Glutamatergic neuron (in vitro differentiated cells): Measurements from ENCODE around the gene NHLRC4. TPM values are rescaled to one million over a fixed set of nuclear protein-coding genes. Genes with fewer than 3 reads are reported as not detected.
A peak's percentile ranks its signal among the peaks of the same experiment; 100 is the strongest.
"Not testable (repeated sequence)": the region's sequence is repeated elsewhere in the genome, so short reads cannot be mapped to it uniquely, and the experiment has no call there.

Experiments used
- DNase-seq: peaks from one replicate; pipeline ENCODE4 v3.0.0; 2022
- H3K27ac Mint-ChIP-seq: one replicate; pipeline ENCODE4 v1.8.0; 2020; ENCODE audit warnings: mild to moderate bottlenecking, mixed read lengths, inconsistent platforms; ENCODE audit not compliant: unreplicated experiment
- H3K27me3 Mint-ChIP-seq: one replicate; pipeline ENCODE4 v1.8.0; 2020; ENCODE audit warnings: mild to moderate bottlenecking, moderate library complexity, mixed read lengths, inconsistent platforms; ENCODE audit not compliant: unreplicated experiment
- H3K36me3 Mint-ChIP-seq: one replicate; pipeline ENCODE4 v1.8.0; 2020; ENCODE audit warnings: mild to moderate bottlenecking, mixed read lengths, inconsistent platforms; ENCODE audit not compliant: unreplicated experiment
- H3K4me1 Mint-ChIP-seq: one replicate; pipeline ENCODE4 v1.8.0; 2020; ENCODE audit warnings: mild to moderate bottlenecking, low read depth, mixed read lengths, inconsistent platforms; ENCODE audit not compliant: unreplicated experiment
- H3K4me3 Mint-ChIP-seq: one replicate; pipeline ENCODE4 v1.8.0; 2020; ENCODE audit warnings: mild to moderate bottlenecking, mixed read lengths, inconsistent platforms; ENCODE audit not compliant: unreplicated experiment
- H3K9me3 Mint-ChIP-seq: one replicate; pipeline ENCODE4 v1.8.0; 2020; ENCODE audit warnings: mild to moderate bottlenecking, moderate library complexity, mixed read lengths, inconsistent platforms; ENCODE audit not compliant: unreplicated experiment
- total RNA-seq: library from RNA; stranded (reverse); fragmentation: NEBNext Ultra II Directional; extraction: Animal tissue kit (Norgen Biotek cat#: 25700); gene quantifications from one replicate; pipeline ENCODE4 v1.2.1, GENCODE V29; 2021; ENCODE audit not compliant: unreplicated experiment
- TF ChIP-seq, protein P1 (sequence below): fragments of 200-600 bp; sonication (generic); IDR thresholded peaks from one replicate; pipeline ENCODE4 v1.5.0; 2021; ENCODE audit not compliant: partially characterized antibody, unreplicated experiment

The NHLRC4 gene
- total RNA-seq, 1 donor from 2014 or later, result 3.4 TPM

DNA sequence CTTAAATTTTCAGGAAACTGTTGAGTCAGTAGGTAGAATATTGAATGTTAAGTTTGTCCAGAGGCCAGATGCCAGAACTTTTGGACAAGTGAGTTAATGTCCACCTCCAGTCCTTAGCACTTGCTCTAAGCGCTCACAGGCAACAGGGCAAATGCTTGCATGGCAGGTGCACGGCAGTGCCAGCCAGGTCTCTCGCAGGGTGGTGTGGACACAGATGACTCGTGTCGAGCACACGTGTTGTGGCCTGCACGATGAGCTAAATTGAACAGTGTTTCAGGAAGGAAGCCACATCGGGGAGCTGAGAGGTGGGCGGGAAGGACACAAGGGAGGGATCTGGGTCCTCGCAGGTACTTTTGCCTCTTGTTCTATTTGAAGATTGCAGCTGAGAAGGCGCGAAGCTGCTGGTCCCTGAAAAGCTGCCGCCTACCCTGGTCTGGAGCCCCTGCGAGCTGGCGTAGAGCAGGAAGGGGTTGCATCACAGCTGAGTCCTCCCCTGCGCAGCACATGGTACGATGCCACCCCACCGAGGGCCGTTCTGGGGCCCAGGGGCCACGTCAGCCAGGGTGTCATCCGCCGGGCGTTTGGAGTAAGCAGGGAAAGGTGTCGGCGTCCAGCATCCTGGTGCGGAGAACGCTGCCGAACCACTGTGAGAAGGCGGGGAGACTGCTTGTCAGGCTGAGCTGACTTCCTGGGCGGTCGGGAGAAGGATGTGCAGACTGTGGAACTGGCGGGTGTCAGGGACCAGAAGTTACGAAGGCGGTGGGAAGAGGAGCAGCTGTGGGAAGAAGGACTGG is 29.3 kb downstream of the NHLRC4 start:
- H3K27me3 Mint-ChIP-seq, result peaks cover 7% of the 10 kb centered on the region
- TF ChIP-seq, protein P1, sequence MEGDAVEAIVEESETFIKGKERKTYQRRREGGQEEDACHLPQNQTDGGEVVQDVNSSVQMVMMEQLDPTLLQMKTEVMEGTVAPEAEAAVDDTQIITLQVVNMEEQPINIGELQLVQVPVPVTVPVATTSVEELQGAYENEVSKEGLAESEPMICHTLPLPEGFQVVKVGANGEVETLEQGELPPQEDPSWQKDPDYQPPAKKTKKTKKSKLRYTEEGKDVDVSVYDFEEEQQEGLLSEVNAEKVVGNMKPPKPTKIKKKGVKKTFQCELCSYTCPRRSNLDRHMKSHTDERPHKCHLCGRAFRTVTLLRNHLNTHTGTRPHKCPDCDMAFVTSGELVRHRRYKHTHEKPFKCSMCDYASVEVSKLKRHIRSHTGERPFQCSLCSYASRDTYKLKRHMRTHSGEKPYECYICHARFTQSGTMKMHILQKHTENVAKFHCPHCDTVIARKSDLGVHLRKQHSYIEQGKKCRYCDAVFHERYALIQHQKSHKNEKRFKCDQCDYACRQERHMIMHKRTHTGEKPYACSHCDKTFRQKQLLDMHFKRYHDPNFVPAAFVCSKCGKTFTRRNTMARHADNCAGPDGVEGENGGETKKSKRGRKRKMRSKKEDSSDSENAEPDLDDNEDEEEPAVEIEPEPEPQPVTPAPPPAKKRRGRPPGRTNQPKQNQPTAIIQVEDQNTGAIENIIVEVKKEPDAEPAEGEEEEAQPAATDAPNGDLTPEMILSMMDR, result no peak
- peaks cover 31% of the 10 kb centered on the region for H3K4me1 Mint-ChIP-seq
- H3K4me3 Mint-ChIP-seq, result no peak overlapping the region
- H3K36me3 Mint-ChIP-seq, result peaks cover 1% of the 10 kb centered on the region
- no peak for DNase-seq
- peaks cover 11% of the 10 kb centered on the region for H3K9me3 Mint-ChIP-seq
- H3K27ac Mint-ChIP-seq, result no peak overlapping the region

DNA sequence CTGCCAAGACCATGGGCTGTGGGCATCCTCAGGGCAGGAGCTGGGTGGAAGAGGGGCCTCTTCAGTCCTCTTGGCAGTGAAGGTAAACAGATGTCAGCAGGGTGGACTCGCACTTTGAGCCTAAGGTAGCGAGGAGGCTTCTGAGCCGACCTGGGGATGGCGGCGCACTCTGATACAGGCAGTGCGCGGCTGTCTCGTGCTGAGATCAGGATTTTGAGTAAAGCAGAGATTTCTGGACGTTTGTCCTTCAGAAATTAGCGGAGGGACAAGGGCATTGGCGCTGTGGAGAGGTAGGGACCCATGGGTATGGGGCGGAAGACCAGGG is 29.9 kb downstream of the NHLRC4 start:
- peaks cover 30% of the 10 kb centered on the region for H3K4me1 Mint-ChIP-seq
- H3K27ac Mint-ChIP-seq, result no peak overlapping the region
- H3K36me3 Mint-ChIP-seq, result no peaks in the 10 kb centered on the region
- TF ChIP-seq, protein P1, result no peak
- DNase-seq, result no peak
- no peak overlapping the region for H3K4me3 Mint-ChIP-seq
- peaks cover 9% of the 10 kb centered on the region for H3K9me3 Mint-ChIP-seq
- peaks cover 4% of the 10 kb centered on the region for H3K27me3 Mint-ChIP-seq

GRCh38 chr16:597655-598054 is 30.9 kb downstream of the NHLRC4 start:
- not testable (repeated sequence) for H3K9me3 Mint-ChIP-seq, DNase-seq, H3K36me3 Mint-ChIP-seq, H3K27me3 Mint-ChIP-seq, H3K4me3 Mint-ChIP-seq, H3K27ac Mint-ChIP-seq
- H3K4me1 Mint-ChIP-seq, result peaks cover 20% of the 10 kb centered on the region

DNA sequence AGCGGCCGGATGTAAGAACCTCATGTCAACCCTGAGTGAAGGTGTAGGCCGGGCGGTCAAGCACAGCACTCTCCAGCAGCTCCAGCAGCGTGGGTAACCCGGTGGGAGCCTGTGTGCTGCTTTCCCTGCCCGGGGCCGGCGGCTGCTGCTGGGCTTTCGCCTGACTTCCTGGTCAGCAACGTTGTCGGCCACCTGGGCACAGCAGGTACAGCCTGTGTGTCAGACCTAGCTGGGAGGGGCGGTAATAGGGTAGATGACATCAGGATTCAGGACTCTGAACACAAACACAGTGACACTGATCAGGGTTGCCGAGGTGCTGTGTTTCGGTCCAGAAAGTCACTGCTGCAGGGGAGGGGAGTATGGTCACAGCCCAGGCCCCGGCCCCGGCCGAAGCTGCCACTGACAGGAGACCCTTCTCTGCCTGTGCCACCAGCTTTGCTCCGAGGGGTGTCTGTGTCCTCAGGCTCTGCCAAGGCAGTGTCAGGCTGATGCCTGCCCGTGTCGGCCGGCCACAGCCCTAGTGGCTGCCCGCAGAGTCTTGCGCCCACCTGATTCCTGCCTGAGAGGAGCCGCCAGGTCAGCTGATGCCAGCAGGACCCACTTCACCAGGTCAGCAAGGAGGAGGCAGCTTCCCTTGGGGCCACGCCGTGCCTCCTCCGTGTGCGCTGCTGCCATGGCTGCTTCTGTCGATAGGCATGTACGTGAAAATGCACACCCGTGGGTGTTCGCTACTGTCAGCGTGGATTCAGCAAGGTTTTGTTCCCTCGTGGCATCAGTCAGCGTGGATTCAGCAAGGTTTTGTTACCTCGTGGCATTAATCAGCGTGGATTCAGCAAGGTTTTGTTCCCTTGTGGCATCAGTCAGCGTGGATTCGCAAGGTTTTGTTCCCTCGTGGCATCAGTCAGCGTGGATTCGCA is 32.3 kb downstream of the NHLRC4 start:
- Mint-ChIP-seq H3K27ac (no peak overlapping the region), H3K36me3 (no peaks in the 10 kb centered on the region), H3K4me3 (no peak overlapping the region), H3K4me1 (peaks cover 18% of the 10 kb centered on the region), H3K27me3 (peaks cover 1% of the 10 kb centered on the region), H3K9me3 (peaks cover 9% of the 10 kb centered on the region)
- DNase-seq, result no peak
- TF ChIP-seq, protein P1, result no peak

- Mint-ChIP-seq H3K9me3 (peaks cover 5% of the 10 kb centered on the region), H3K4me3 (peak overlapping the region; percentile 64), H3K4me1 (peaks cover 13% of the 10 kb centered on the region), H3K36me3 (no peaks in the 10 kb centered on the region), H3K27me3 (peaks cover 1% of the 10 kb centered on the region), H3K27ac (no peak overlapping the region)
- TF ChIP-seq, protein P1, result peak; percentile 18
- DNase-seq, result no peak
These were observed 34.0 kb downstream of the NHLRC4 start for GRCh38 chr16:600781-601180.
